Superior temporal gyrus (tissue), 1 donor: ENCODE measurements around the gene HACL1.
A peak's percentile ranks its signal among the peaks of the same experiment; 100 is the strongest.
"Not testable (repeated sequence)": the region's sequence is repeated elsewhere in the genome, so short reads cannot be mapped to it uniquely, and the experiment has no call there.

ENCODE experiments used
- DNase-seq: peaks from one replicate; pipeline ENCODE4 v3.0.0-alpha.2; 2016; ENCODE audit errors: extremely low spot score

HACL1 gene

GRCh38 chr3:15579051-15579450 is 22.3 kb downstream of the HACL1 start:
- DNase-seq: no peak

- peak; percentile 66 for DNase-seq
Observed at GRCh38 chr3:15578289-15578867, 23.0 kb downstream of the HACL1 start.

GRCh38 chr3:15576475-15576874 is 24.9 kb downstream of the HACL1 start:
- DNase-seq: no peak

- DNase-seq: no peak
Observed at GRCh38 chr3:15575446-15575845, 25.9 kb downstream of the HACL1 start.

GRCh38 chr3:15572138-15572537 is 29.2 kb downstream of the HACL1 start:
- DNase-seq: no peak

DNA sequence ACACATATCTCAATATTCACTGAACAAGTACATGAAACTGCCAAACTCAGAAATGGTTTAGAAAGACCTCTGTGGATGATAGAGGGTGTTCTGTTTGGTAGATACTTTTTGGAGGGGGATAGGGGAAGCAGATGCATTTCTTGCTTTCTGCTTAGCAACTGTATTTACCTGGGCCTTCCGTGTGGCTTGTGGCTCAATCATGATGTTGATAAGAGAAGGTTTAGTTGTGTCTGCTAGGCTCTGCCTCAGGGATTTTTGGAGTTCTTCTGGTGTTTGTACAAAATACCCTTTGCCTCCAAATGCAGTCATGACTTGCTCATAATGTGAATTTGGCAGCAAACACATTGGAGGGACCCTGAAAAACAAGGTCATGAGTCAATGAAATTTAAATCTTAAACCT is 38.2 kb downstream of the HACL1 start:
- DNase-seq: no peak

GRCh38 chr3:15562560-15562959 is 38.8 kb downstream of the HACL1 start:
- no peak for DNase-seq

GRCh38 chr3:15558581-15558980 is 42.8 kb downstream of the HACL1 start:
- no peak for DNase-seq

GRCh38 chr3:15557511-15557946 is 43.8 kb downstream of the HACL1 start:
- DNase-seq: peak; percentile 71

DNA sequence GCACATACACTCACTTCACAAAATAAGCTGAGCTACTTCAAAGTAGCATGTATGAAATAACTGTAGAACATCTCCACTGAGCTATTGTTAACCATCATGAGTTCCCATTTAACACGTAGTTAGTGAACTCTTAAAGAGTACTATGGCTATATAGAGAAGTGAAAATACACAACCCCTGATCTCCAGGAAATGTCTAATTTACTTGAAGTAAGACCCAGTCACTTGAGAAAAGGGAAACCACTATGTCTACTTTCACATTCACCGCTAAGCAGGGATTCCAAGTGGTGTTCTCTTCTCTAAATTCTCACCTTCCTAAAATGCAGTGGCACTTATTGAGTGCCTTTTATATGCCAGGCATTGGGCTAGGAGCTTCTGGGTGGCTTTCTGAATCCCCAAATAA is 44.9 kb downstream of the HACL1 start:
- peak; percentile 31 for DNase-seq

DNA sequence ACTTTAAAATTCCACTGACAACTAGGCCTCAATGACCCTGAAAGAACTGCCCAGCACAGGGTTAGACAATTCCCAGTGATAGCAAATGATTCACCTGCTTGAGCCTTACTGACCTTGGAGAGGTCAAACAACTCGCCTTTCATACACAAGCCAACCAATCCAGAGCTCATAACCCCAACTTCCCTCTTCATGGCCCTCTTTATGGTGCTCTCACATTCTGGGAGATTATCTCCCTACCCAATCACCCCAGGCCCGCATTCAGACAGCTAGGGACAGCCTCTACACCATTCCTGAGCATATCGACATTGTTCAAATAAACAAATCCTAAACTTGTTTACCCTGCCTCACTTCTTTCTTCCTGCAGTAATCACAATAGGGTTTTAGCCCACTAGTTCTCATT is 47.6 kb downstream of the HACL1 start:
- DNase-seq: no peak

GRCh38 chr3:15551902-15552301 is 49.5 kb downstream of the HACL1 start:
- DNase-seq: no peak

- no peak for DNase-seq
Observed at GRCh38 chr3:15549846-15550245, 51.5 kb downstream of the HACL1 start.

DNA sequence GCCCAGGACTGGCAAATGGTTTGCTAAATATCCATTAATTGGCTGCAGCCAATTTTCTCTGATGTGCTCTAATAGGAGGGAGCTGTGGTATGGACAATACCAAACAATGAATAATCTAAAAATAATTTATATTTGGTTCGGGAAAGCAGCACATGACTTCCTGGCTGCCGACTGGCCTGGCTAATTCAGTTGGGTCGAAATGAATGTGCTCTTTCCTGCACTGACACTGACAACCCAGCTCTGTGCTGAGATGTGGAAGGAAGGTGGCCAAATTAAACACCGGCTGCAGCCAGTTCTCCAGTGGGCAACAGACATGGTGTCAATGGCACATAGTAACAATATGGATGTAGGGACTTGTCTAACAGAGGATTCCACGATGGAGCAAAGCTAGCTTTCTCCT is 58.8 kb downstream of the HACL1 start:
- DNase-seq: no peak

GRCh38 chr3:15541371-15541770 is 60.0 kb downstream of the HACL1 start:
- DNase-seq: no peak

DNA sequence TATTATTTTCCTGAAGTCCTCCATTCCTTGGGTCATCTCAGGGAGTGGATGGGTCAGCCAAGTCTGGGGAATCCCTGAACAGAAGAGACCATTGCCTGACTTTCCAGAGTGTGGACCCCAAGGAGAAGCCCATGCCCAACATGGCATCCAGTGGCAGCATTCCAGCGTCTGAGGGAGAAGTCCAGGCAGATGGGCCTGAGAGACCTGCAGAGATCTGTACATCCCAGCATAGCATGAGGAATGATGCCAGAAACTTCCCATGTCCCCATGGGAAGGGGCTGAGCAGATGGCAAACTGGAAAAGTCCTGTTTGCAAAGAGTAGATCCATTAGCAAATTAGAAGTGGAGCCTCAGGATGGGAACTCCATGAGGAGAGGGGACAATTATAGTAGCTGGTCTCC is 62.3 kb downstream of the HACL1 start:
- DNase-seq: no peak

- DNase-seq: no peak
Observed at GRCh38 chr3:15538345-15538744, 63.0 kb downstream of the HACL1 start.

GRCh38 chr3:15536856-15537255 is 64.5 kb downstream of the HACL1 start:
- no peak for DNase-seq

GRCh38 chr3:15535732-15536131 is 65.6 kb downstream of the HACL1 start:
- no peak for DNase-seq

GRCh38 chr3:15532614-15533013 is 68.8 kb downstream of the HACL1 start:
- not testable (repeated sequence) for DNase-seq

DNA sequence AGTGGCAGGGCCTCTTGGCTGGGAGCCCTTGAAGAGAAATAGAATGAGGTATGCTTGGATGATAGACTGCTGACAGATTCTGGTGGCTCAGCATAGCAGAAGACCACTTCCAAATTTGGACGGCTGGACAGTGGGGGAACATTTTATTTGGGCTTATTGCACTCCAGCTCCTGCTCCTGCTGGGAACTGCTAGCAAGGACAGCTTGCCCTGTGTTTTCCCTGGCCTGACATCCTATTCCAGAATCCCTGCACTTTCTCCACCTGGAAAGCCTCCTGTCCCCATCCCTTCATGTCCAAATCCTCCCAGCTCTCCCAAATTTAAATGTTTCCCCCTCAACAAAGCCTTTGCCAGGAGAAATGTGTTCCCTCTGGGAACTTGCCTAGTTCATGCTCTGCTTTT is 70.0 kb downstream of the HACL1 start:
- no peak for DNase-seq

DNA sequence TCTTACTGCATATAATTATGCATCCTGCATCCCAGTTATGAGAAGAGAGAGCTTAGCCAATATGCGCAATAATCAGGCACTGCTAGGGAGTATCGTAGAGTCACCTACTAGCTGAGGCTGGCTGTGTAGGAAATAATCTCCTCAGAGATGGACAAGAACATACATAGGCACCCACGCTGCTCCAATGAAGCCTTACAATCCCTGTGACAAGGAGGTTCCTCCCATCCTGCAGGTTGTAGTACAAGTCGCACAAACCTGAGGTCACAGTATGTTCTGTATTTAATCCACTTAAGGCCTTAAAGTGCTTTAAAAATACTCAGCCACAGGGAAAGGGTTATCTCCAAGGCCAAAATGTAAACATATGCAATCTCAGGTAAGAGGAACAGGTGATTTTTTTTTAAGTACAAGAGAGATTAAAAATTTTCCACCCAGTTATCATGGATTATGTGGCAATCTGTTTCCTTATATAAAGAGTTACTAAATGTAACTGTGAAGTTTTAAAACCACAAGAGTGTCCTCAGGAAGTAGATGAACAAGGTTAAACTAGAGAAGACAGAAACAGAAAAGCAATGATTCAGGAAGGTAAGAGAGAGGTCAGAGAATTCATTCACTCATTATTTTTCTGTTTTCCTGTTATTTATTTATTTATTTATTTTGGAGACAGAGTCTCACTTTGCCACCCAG is 72.4 kb downstream of the HACL1 start:
- no peak for DNase-seq

- no peak for DNase-seq
Observed at GRCh38 chr3:15527031-15527459, 74.3 kb downstream of the HACL1 start.

GRCh38 chr3:15525790-15526189 is 75.6 kb downstream of the HACL1 start:
- no peak for DNase-seq
